Heart right ventricle (tissue), 16 donors: Measurements from ENCODE around the gene RRM2. TPM values are rescaled to one million over a fixed set of nuclear protein-coding genes. Genes with fewer than 3 reads are reported as not detected.

Experiments used
- ATAC-seq, 8 donors: fragments of 200-7000 bp; cut with Tn5 transposase; one replicate each; pipeline ENCODE4 v1.9.1; 2020; ENCODE audit warnings: mild to moderate bottlenecking in 8 of 8, moderate library complexity in 8 of 8, moderate number of reproducible peaks in 1 of 8
- DNase-seq, 2 donors: peaks; one replicate each; pipeline ENCODE4 v3.0.0-alpha.2; 2020
- H3K27ac ChIP-seq, 10 donors: fragments of 200-600 bp; sonication (generic) in 2 of 10; one replicate each; pipeline versions ENCODE4 v1.5.0 to v1.8.0; 2020 to 2022; ENCODE audit warnings: mild to moderate bottlenecking in 3 of 10
- H3K27me3 ChIP-seq, 7 donors: fragments of 200-600 bp; one replicate each; pipeline ENCODE4 v1.8.0; 2021 to 2022; ENCODE audit warnings: mild to moderate bottlenecking in 2 of 7
- H3K36me3 ChIP-seq, 9 donors: fragments of 200-600 bp; sonication (generic) in 1 of 9; one replicate each; pipeline versions ENCODE4 v1.5.0 to v1.8.0; 2020 to 2022; ENCODE audit warnings: mild to moderate bottlenecking in 2 of 9
- H3K4me1 ChIP-seq, 9 donors: fragments of 200-600 bp; sonication (generic) in 1 of 9; one replicate each; pipeline versions ENCODE4 v1.5.0 to v1.8.0; 2020 to 2022; ENCODE audit warnings: mild to moderate bottlenecking in 4 of 9
- H3K4me3 ChIP-seq, 10 donors: fragments of 200-600 bp; sonication (generic) in 2 of 10; one replicate each; pipeline versions ENCODE4 v1.5.0 to v1.8.0; 2020 to 2022; ENCODE audit warnings: mild to moderate bottlenecking in 7 of 10, moderate library complexity in 2 of 10
- H3K9me3 ChIP-seq, 11 donors: fragments of 200-600 bp in 10 of 11; sonication (generic) in 2 of 11; one replicate each; pipeline versions ENCODE4 v1.5.0 to v1.8.0; 2013 to 2022; ENCODE audit warnings: mild to moderate bottlenecking in 2 of 11, control low read depth in 1 of 11, moderate library complexity in 1 of 11
- WGBS, 2 donors: extraction: QIAGEN DNeasy Blood & Tissue Kit; methylation state at CpG; one replicate each; pipeline ENCODE4 v1.1.7; 2013; ENCODE audit warnings: inconsistent platforms in 1 of 2; 5-methylcytosine and 5-hydroxymethylcytosine counted together
- intact Hi-C, 10 donors: fragments of 100-400 bp; cut with DNase I; formaldehyde crosslinking; loops; one replicate each; pipeline versions ENCODE4 v1.11.1 to v1.14.2; 2022
- polyA plus RNA-seq, 2 donors: library from polyadenylated mRNA; stranded (reverse); fragments of 200-250 nt; gene quantifications; one replicate each; pipeline ENCODE4 v1.2.3, GENCODE V29; 2013
- total RNA-seq, 10 donors: library from RNA; stranded (reverse); fragmentation: NEBNext Ultra II Directional in 3 of 10; extraction: Animal tissue kit (Norgen Biotek cat#: 25700) in 3 of 10; gene quantifications; one replicate each; pipeline versions ENCODE4 v1.2.1 to v1.2.4, GENCODE V29; 2021 to 2023
- TF ChIP-seq, protein P1 (sequence below), 9 donors: fragments of 200-600 bp; sonication (generic) in 2 of 9; IDR thresholded peaks; one replicate each; pipeline versions ENCODE4 v1.5.0 to v1.8.0; 2021 to 2022; ENCODE audit warnings: antibody characterized with exemption in 9 of 9, mild to moderate bottlenecking in 5 of 9, moderate library complexity in 1 of 9
- donor health status: Arrhythmogenic right ventricular cardiomyopathy.
- donor health status: ischemic (EF 13 %, LVEDD 7.1; RV severe dilation, severe dysfunction).
- donor health status: healthy with polysubstance abuse.
- donor health status: DM: no; HTN: yes; CAD: no.
- donor health status: DM: no; HTN: no; CAD: no.
- donor health status: ischemic (EF 25% LVEDD 6.9; RV normal size, moderate dysfunction).
- donor health status: ischemic (EF 25% LVEDD 5.7; RV mildly dilated, moderate dysfunction).
- donor health status: healthy.
- donor health status: DM: yes; HTN: yes; CAD: no.
- donor health status: Ischemic cardiomyopathy.
- donor health status: ischemic (EF 35%, LVEDD 5.7; RV mildly dilated, moderate dysfunction).
- donor health status: nonischemic (EF 11% LVEDD 7.7; RV severe dilation, severe dysfunction).
- donor health status: DM: yes; HTN: yes; CAD: no.
- donor health status: PGD.
- donor health status: ischemic (EF 29% LVEDD 5.4; RV normal size, mild dysfunction).
- donor health status: nonischemic (EF 23%, LVEDD 6.1; RV moderate dilation, normal function).

RRM2 gene
- total and polyA plus RNA-seq, 12 donors: 0.08 to 18.7 (median 0.85) TPM

DNA sequence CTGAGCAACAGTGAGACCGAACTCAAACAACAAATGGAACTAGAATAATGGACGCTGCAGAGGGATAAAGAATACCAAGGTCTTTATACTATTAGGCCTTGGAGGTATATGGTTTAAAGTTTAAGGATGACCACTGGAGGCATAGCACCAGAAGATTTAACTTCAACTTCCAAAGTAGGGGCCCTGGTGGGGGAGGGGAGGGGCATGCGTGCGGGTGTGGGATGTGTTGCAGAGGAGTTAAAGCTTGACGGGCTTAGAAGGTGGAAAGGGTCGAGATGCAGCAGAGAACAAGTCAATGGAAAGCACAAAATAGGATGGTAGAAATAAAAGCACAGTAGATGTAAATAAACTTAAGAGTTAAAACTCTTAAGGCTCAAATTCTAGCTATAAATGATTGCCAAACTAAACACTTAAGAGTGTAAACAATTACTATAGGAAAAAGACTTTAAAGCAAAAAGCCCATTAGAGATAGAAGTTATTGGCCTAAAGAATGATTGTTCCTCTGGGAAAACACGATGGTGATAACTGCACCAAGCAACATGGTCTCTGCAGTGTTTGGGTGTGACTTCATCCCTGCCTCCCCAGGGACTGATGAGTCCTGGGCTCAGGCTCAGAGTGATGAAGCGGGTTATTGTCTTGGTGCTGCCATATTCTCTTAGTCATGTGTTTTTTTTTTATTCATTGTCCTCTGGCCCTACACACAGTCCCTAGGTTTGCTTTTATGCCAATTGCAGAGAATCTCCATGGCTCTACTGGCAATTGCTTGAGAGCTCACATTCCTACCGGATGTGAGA is 13.0 kb downstream of the RRM2 start:
- no peaks in the 10 kb centered on the region for H3K9me3 ChIP-seq
- DNase-seq (no peak), ATAC-seq (peak in 1 of 8 donors; percentile 71)
- no peaks in the 10 kb centered on the region for H3K4me1 ChIP-seq
- WGBS, 2 donors: 83 to 86% methylated on average over 9 of the region's 9 CpGs
- no peak overlapping the region for H3K4me3 ChIP-seq
- peaks cover 0 to 5% (median 0%) of the 10 kb centered on the region in 9 donors for H3K36me3 ChIP-seq
- H3K27me3 ChIP-seq: no peaks in the 10 kb centered on the region
- no peak overlapping the region for H3K27ac ChIP-seq
- TF ChIP-seq, protein P1, sequence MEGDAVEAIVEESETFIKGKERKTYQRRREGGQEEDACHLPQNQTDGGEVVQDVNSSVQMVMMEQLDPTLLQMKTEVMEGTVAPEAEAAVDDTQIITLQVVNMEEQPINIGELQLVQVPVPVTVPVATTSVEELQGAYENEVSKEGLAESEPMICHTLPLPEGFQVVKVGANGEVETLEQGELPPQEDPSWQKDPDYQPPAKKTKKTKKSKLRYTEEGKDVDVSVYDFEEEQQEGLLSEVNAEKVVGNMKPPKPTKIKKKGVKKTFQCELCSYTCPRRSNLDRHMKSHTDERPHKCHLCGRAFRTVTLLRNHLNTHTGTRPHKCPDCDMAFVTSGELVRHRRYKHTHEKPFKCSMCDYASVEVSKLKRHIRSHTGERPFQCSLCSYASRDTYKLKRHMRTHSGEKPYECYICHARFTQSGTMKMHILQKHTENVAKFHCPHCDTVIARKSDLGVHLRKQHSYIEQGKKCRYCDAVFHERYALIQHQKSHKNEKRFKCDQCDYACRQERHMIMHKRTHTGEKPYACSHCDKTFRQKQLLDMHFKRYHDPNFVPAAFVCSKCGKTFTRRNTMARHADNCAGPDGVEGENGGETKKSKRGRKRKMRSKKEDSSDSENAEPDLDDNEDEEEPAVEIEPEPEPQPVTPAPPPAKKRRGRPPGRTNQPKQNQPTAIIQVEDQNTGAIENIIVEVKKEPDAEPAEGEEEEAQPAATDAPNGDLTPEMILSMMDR (IDR thresholded peaks at IDR 0.05): no peak
- intact Hi-C loops: loop anchor here in 2 of 10 donors (5.0 to 10.0 kb wide), 2 partner anchors 287 to 529 kb away; no protein-coding TSS in a partner anchor

DNA sequence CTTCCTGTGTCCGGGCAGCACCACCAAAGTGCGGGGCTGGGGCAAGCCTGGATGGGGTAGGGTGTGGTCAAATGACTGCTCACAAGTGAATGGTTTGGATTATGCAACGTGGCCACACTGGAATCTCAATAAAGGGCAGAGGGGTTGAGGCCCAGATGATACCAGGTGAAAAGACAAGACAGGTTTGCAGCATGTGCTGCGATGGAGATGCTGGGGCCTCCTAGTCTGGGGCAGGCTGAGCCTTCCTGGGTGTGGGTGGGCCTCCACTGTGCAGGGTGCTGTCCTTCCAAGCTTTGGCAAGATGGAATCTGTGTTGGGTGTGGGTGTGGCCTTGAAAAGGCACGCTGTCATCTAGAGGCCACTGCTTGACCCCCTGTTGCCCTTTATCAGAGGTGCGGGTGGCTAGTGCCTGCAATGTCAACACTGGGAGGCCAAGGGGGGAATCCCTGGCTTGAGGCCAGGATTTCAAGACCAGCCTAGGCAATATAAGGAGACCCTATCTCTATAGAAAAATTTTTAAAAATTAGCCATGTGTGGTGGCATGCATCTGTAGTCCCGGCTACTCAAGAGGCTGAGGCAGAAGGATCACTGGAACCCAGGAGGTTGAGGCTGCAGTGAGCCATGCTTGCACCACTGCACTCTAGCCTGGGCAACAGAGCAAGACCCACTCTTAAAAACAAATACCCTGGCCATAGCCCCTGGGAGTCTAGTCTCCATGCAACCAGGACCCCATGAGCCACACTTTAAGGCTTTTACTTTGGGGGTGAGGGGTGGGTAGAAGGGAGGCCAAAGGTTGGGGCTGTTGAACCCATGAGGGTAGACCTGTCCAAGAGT is 13.8 kb downstream of the RRM2 start:
- Histone ChIP-seq H3K36me3 (peaks cover 0 to 5% (median 0%) of the 10 kb centered on the region in 9 donors), H3K27ac (no peak overlapping the region)

GRCh38 chr2:10137053-10137843 is 14.7 kb downstream of the RRM2 start:
- intact Hi-C loops: loop anchor here in 2 of 10 donors (5.0 to 10.0 kb wide), 2 partner anchors 285 to 528 kb away; no protein-coding TSS in a partner anchor
- Histone ChIP-seq H3K4me1 (no peaks in the 10 kb centered on the region), H3K27ac (no peak overlapping the region), H3K27me3 (no peaks in the 10 kb centered on the region), H3K4me3 (no peak overlapping the region), H3K9me3 (no peaks in the 10 kb centered on the region), H3K36me3 (no peaks in the 10 kb centered on the region)
- TF ChIP-seq, protein P1 (IDR thresholded peaks at IDR 0.05): no peak
- DNase-seq (no peak), ATAC-seq (no peak)
- 92% methylated on average over 10 of the region's 10 CpGs for WGBS, 2 donors

More for the DNA sequence above, 13.8 kb downstream of the RRM2 start:
- intact Hi-C loops: loop anchor here in 2 of 10 donors (5.0 to 10.0 kb wide), 2 partner anchors 286 to 528 kb away; no protein-coding TSS in a partner anchor
- no peak for DNase-seq
- Histone ChIP-seq H3K27me3 (no peaks in the 10 kb centered on the region), H3K4me1 (no peaks in the 10 kb centered on the region), H3K4me3 (no peak overlapping the region), H3K9me3 (no peaks in the 10 kb centered on the region)
- TF ChIP-seq, protein P1 (IDR thresholded peaks at IDR 0.05): no peak
- WGBS, 2 donors: 81 to 85% methylated on average over 7 of the region's 7 CpGs
- ATAC-seq: peak in 1 of 8 donors; percentile 6
